ENCODE data around the gene LRRC8E. TPM values are rescaled to one million over a fixed set of nuclear protein-coding genes. Genes with fewer than 3 reads are reported as not detected.
A peak's percentile ranks its signal among the peaks of the same experiment; 100 is the strongest.

Gene LRRC8E
- total RNA-seq, 1 experiment from 2014 or later: 24.1 TPM

DNA sequence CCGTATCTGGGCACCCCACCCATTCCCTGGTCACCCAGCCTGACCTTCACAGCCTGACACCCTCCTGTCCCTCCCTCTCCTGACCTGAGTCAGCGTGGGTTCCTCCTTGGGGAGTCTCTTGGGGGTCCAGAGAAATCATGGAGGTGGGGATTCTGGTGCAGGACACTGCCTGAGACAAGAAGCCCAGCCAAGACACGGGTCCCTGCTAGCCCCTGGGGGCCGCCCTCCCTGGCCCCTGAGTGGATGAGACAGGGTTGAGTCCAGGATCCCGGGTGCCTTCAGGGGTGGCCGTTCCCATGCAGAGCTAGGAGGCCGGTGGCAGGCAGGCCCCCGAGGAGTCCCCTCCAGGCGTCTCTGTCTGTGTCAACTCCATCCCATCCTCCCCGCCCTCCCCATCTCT is 17.0 kb downstream of the LRRC8E start:
- BruUV-seq (replicated peaks): no TSS peak
- Histone ChIP-seq H3K79me2 (ENCODE audit: low read depth) (peaks cover 63% of the 10 kb centered on the region), H3K4me3 (peak overlapping the region; percentile 74), H2AFZ (no peak overlapping the region), H3K27ac (no peak overlapping the region), H3F3A (ENCODE audit: insufficient read depth, low read depth) (peaks cover 19% of the 10 kb centered on the region; the same call in 1 of the 2 replicates), H4K20me1 (ENCODE audit: insufficient read depth) (peaks cover 46% of the 10 kb centered on the region), H3K27me3 (ENCODE audit: insufficient read depth, low read depth) (no peaks in the 10 kb centered on the region), H3K4me1 (replicated peaks; ENCODE audit: insufficient read depth) (peaks cover 16% of the 10 kb centered on the region; the same call in 1 of the 2 replicates), H3K36me3 (ENCODE audit: low read depth) (0 out of 2 replicates have a peak, but pooled peaks cover 3% of the 10 kb centered on the region), H3K9me3 (ENCODE audit: insufficient read depth, low read depth) (no peaks in the 10 kb centered on the region), H3K9me2 (ENCODE audit: insufficient read depth) (no peaks in the 10 kb centered on the region), H3K4me2 (peak overlapping the region; percentile 99)
- intact Hi-C loops (cut with micrococcal nuclease; ENCODE audit: unreplicated experiment): no loop called here
- POLR2A ChIA-PET (ENCODE audit: unreplicated experiment): no interaction called here
- no peak for DNase-seq
- CTCF ChIA-PET: no interaction called here
- TF ChIP-seq EZH2 (IDR thresholded peaks at IDR 0.05; ENCODE audit: low read depth): no peak
- no peak for TF ChIP-seq CTCF (conservative IDR thresholded peaks at IDR 0.05)

- Histone ChIP-seq H3K27ac (no peak overlapping the region), H3K36me3 (ENCODE audit: low read depth) (0 out of 2 replicates have a peak, but pooled peaks cover 3% of the 10 kb centered on the region), H3F3A (ENCODE audit: insufficient read depth, low read depth) (peaks cover 14% of the 10 kb centered on the region; the same call in 1 of the 2 replicates), H3K4me3 (no peak overlapping the region), H3K27me3 (ENCODE audit: insufficient read depth, low read depth) (no peaks in the 10 kb centered on the region), H3K4me1 (replicated peaks; ENCODE audit: insufficient read depth) (peaks cover 16% of the 10 kb centered on the region; the same call in 1 of the 2 replicates), H3K9me3 (ENCODE audit: insufficient read depth, low read depth) (no peaks in the 10 kb centered on the region), H3K4me2 (no peak overlapping the region), H3K9me2 (ENCODE audit: insufficient read depth) (no peaks in the 10 kb centered on the region), H2AFZ (no peak overlapping the region), H4K20me1 (ENCODE audit: insufficient read depth) (peaks cover 46% of the 10 kb centered on the region), H3K79me2 (ENCODE audit: low read depth) (peaks cover 63% of the 10 kb centered on the region)
- no peak for DNase-seq
- no peak for TF ChIP-seq CTCF (conservative IDR thresholded peaks at IDR 0.05)
- no peak for TF ChIP-seq EZH2 (IDR thresholded peaks at IDR 0.05; ENCODE audit: low read depth)
- intact Hi-C loops (cut with micrococcal nuclease; ENCODE audit: unreplicated experiment): no loop called here
- CTCF ChIA-PET: no interaction called here
- no TSS peak for BruUV-seq (replicated peaks)
- POLR2A ChIA-PET (ENCODE audit: unreplicated experiment): no interaction called here
Observed at GRCh38 chr19:7905859-7906258, 17.5 kb downstream of the LRRC8E start.

DNA sequence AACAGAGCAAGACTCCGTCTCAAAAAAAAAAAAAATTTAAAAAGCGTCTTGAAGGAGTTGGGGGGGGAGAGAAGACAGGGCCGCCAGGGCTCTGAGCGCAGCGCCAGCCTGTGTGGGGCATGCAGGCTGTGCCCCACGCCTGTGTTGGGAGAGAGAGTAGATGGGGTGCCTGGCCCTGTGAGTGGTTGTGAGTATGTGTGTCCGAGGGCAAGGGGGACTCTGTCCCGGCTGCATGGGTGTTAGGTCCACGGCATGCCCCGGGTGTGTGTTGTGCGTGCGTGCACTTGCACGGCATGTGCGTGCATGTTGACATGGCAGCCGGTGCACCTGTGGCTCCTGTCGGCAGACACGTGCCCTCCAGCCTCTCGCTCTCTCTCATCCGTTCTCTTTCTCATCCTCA is 18.8 kb downstream of the LRRC8E start:
- peaks cover 50% of the 10 kb centered on the region for H3K79me2 ChIP-seq (ENCODE audit: low read depth)
- CTCF ChIA-PET: interaction anchor here (0.6 kb wide), 1 partner anchor 153 kb away, joined by 5 read pairs; no protein-coding TSS in a partner anchor
- H4K20me1 ChIP-seq (ENCODE audit: insufficient read depth): peaks cover 46% of the 10 kb centered on the region
- DNase-seq: no peak
- no peak overlapping the region for H3K27ac ChIP-seq
- H3F3A ChIP-seq (ENCODE audit: insufficient read depth, low read depth): peaks cover 4% of the 10 kb centered on the region; the same call in 1 of the 2 replicates
- TF ChIP-seq CTCF (conservative IDR thresholded peaks at IDR 0.05) (no peak), EZH2 (IDR thresholded peaks at IDR 0.05; ENCODE audit: low read depth) (no peak)
- no peak overlapping the region for H3K4me2 ChIP-seq
- H3K27me3 ChIP-seq (ENCODE audit: insufficient read depth, low read depth): no peaks in the 10 kb centered on the region
- intact Hi-C loops (cut with micrococcal nuclease; ENCODE audit: unreplicated experiment): no loop called here
- peaks cover 14% of the 10 kb centered on the region; the same call in 1 of the 2 replicates for H3K4me1 ChIP-seq (replicated peaks; ENCODE audit: insufficient read depth)
- BruUV-seq (replicated peaks): no TSS peak
- 0 out of 2 replicates have a peak, but pooled peaks cover 7% of the 10 kb centered on the region for H3K36me3 ChIP-seq (ENCODE audit: low read depth)
- H3K4me3 ChIP-seq: no peak overlapping the region
- no peaks in the 10 kb centered on the region for H3K9me3 ChIP-seq (ENCODE audit: insufficient read depth, low read depth)
- H3K9me2 ChIP-seq (ENCODE audit: insufficient read depth): no peaks in the 10 kb centered on the region
- POLR2A ChIA-PET (ENCODE audit: unreplicated experiment): no interaction called here
- H2AFZ ChIP-seq: no peak overlapping the region
